B cell (primary cell): ENCODE data around the gene ACKR2.

Source experiments
- EZH2 ChIP-seq: IDR thresholded peaks from 2 replicates; pipeline ENCODE4 v1.6.1; 2012; ENCODE audit warnings: borderline replicate concordance, low read depth, mild to moderate bottlenecking, moderate library complexity, low read length; ENCODE audit not compliant: insufficient read depth, poor library complexity, severe bottlenecking
- TF ChIP-seq, protein P1 (sequence below): fragments of 200-600 bp; IDR thresholded peaks from one replicate; pipeline ENCODE4 v1.8.0; 2022; ENCODE audit warnings: antibody characterized with exemption, mild to moderate bottlenecking

DNA sequence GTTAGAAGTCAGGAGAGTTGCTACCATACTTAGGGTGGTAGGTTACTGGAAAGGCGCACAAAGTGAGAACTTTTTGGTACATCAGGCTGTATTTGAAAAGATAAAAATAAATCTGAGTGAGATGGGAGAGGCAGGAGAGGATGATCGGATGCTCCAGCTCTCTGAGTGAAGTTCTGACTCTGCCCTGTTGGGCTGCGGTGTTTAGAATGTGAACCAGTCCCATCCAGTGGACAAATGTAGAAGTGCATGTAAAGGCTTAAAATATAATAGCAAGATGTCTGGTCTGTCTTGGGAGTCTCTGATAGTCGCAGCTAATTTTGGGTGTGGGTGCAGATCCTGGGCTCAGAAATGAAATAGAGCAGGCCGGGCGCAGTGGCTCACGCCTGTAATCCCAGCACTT lies 30.4 kb downstream of the ACKR2 start:
- no peak for TF ChIP-seq EZH2
- TF ChIP-seq, protein P1, sequence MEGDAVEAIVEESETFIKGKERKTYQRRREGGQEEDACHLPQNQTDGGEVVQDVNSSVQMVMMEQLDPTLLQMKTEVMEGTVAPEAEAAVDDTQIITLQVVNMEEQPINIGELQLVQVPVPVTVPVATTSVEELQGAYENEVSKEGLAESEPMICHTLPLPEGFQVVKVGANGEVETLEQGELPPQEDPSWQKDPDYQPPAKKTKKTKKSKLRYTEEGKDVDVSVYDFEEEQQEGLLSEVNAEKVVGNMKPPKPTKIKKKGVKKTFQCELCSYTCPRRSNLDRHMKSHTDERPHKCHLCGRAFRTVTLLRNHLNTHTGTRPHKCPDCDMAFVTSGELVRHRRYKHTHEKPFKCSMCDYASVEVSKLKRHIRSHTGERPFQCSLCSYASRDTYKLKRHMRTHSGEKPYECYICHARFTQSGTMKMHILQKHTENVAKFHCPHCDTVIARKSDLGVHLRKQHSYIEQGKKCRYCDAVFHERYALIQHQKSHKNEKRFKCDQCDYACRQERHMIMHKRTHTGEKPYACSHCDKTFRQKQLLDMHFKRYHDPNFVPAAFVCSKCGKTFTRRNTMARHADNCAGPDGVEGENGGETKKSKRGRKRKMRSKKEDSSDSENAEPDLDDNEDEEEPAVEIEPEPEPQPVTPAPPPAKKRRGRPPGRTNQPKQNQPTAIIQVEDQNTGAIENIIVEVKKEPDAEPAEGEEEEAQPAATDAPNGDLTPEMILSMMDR, result peak; percentile 76
